Measurements from ENCODE around the gene LLGL2. TPM values are rescaled to one million over a fixed set of nuclear protein-coding genes. Genes with fewer than 3 reads are reported as not detected.
A peak's percentile ranks its signal among the peaks of the same experiment; 100 is the strongest.
"Not testable (repeated sequence)": the region's sequence is repeated elsewhere in the genome, so short reads cannot be mapped to it uniquely, and the experiment has no call there.

LLGL2 gene
- total RNA-seq (5.3 TPM), polyA plus RNA-seq (36.6 TPM)
- long read RNA-seq, donor 1, result 0 reads
- long read RNA-seq, donor 2, result 0 reads
- long read RNA-seq, donor 3, partial matches to known transcripts, result 0 of 1 reads
- long read RNA-seq, donor 3, other reads (novel, unspliced or antisense), result 0 of 1 reads
- long read RNA-seq, donor 4, result 0 reads
- long read RNA-seq, donor 5, result 0 reads
- long read RNA-seq, donor 6, partial matches to known transcripts, result 0 of 2 reads
- long read RNA-seq, donor 6, other reads (novel, unspliced or antisense), result 0 of 2 reads
- long read RNA-seq, donor 7, result 0 reads
- long read RNA-seq, donor 8, result 0 reads
- long read RNA-seq, donor 9, result 0 reads
- long read RNA-seq, donor 10, partial matches to known transcripts, result 0 of 1 reads
- long read RNA-seq, donor 10, other reads (novel, unspliced or antisense), result 0 of 1 reads

- Histone ChIP-seq H3K4me3 (ENCODE audit: low read length in 2 of 2) (peak within 1 kb of the TSS; percentile 53 to 59), H3K27me3 (ENCODE audit: control insufficient read depth in 2 of 2, insufficient read depth in 1 of 2, low read length in 1 of 2) (peaks cover 10 to 24% of the 10 kb centered on the region in 2 donors), H3K27ac (ENCODE audit: low read depth in 1 of 2, low read length in 1 of 2) (peak within 1 kb of the TSS in 1 of 2 donors; percentile 20), H3K9me3 (ENCODE audit: control insufficient read depth in 2 of 2, insufficient read depth in 1 of 2, low read length in 1 of 2) (no peaks in the 10 kb centered on the region), H3K4me1 (ENCODE audit: control insufficient read depth in 2 of 2, insufficient read depth in 2 of 2, low read length in 2 of 2) (peaks cover 4 to 13% of the 10 kb centered on the region in 2 donors), H3K36me3 (ENCODE audit: control insufficient read depth in 2 of 2, insufficient read depth in 2 of 2, low read length in 1 of 2) (peaks cover 16 to 24% of the 10 kb centered on the region in 2 donors)
- DNase-seq (ENCODE audit: low read depth in 6 of 9, low spot score in 9 of 9), result peak; percentile 37 to 95 (median 87)
- WGBS, result under 1% methylated on average over 108 of the region's 108 CpGs
Observed at GRCh38 chr17:75524970-75525805, at the start of gene LLGL2. Gene LLGL2 (plus strand): TSS chr17:75525697. CDS start chr17:75543427, 17,730 bp downstream.

GRCh38 chr17:75475851-75476250 is 49.6 kb upstream of the LLGL2 start:
- Histone ChIP-seq H3K27me3 (ENCODE audit: control insufficient read depth in 2 of 2, insufficient read depth in 1 of 2, low read length in 1 of 2) (no peaks in the 10 kb centered on the region), H3K9me3 (ENCODE audit: control insufficient read depth in 2 of 2, insufficient read depth in 1 of 2, low read length in 1 of 2) (no peaks in the 10 kb centered on the region), H3K4me1 (ENCODE audit: control insufficient read depth in 2 of 2, insufficient read depth in 2 of 2, low read length in 2 of 2) (peaks cover 0 to 15% of the 10 kb centered on the region in 2 donors), H3K36me3 (ENCODE audit: control insufficient read depth in 2 of 2, insufficient read depth in 2 of 2, low read length in 1 of 2) (peaks cover 44 to 63% of the 10 kb centered on the region in 2 donors), H3K4me3 (ENCODE audit: low read length in 2 of 2) (no peak overlapping the region), H3K27ac (ENCODE audit: low read depth in 1 of 2, low read length in 1 of 2) (peak overlapping the region in 1 of 2 donors; percentile 37)
- DNase-seq (ENCODE audit: low read depth in 6 of 9, low spot score in 9 of 9), result no peak
- WGBS, result 94% methylated on average over 3 of the region's 3 CpGs

GRCh38 chr17:75476271-75476671 is 49.2 kb upstream of the LLGL2 start:
- Histone ChIP-seq H3K36me3 (ENCODE audit: control insufficient read depth in 2 of 2, insufficient read depth in 2 of 2, low read length in 1 of 2) (peaks cover 44 to 63% of the 10 kb centered on the region in 2 donors), H3K4me1 (ENCODE audit: control insufficient read depth in 2 of 2, insufficient read depth in 2 of 2, low read length in 2 of 2) (peaks cover 0 to 16% of the 10 kb centered on the region in 2 donors), H3K27me3 (ENCODE audit: control insufficient read depth in 2 of 2, insufficient read depth in 1 of 2, low read length in 1 of 2) (no peaks in the 10 kb centered on the region), H3K27ac (ENCODE audit: low read depth in 1 of 2, low read length in 1 of 2) (no peak overlapping the region), H3K4me3 (ENCODE audit: low read length in 2 of 2) (no peak overlapping the region), H3K9me3 (ENCODE audit: control insufficient read depth in 2 of 2, insufficient read depth in 1 of 2, low read length in 1 of 2) (no peaks in the 10 kb centered on the region)
- WGBS, result 88% methylated on average over 8 of the region's 8 CpGs
- no peak for DNase-seq (ENCODE audit: low read depth in 6 of 9, low spot score in 9 of 9)

- Histone ChIP-seq H3K36me3 (ENCODE audit: control insufficient read depth in 2 of 2, insufficient read depth in 2 of 2, low read length in 1 of 2) (peaks cover 42 to 59% of the 10 kb centered on the region in 2 donors), H3K27ac (ENCODE audit: low read depth in 1 of 2, low read length in 1 of 2) (no peak overlapping the region), H3K9me3 (ENCODE audit: control insufficient read depth in 2 of 2, insufficient read depth in 1 of 2, low read length in 1 of 2) (no peaks in the 10 kb centered on the region), H3K4me1 (ENCODE audit: control insufficient read depth in 2 of 2, insufficient read depth in 2 of 2, low read length in 2 of 2) (peaks cover 0 to 19% of the 10 kb centered on the region in 2 donors), H3K27me3 (ENCODE audit: control insufficient read depth in 2 of 2, insufficient read depth in 1 of 2, low read length in 1 of 2) (no peaks in the 10 kb centered on the region), H3K4me3 (ENCODE audit: low read length in 2 of 2) (no peak overlapping the region)
- WGBS, result 84% methylated on average over 11 of the region's 11 CpGs
- DNase-seq (ENCODE audit: low read depth in 6 of 9, low spot score in 9 of 9), result no peak
Observed at GRCh38 chr17:75476752-75477489, 48.6 kb upstream of the LLGL2 start.

- DNase-seq (ENCODE audit: low read depth in 6 of 9, low spot score in 9 of 9); H3K27me3 ChIP-seq (ENCODE audit: control insufficient read depth in 2 of 2, insufficient read depth in 1 of 2, low read length in 1 of 2); H3K9me3 ChIP-seq (ENCODE audit: control insufficient read depth in 2 of 2, insufficient read depth in 1 of 2, low read length in 1 of 2); H3K4me3 ChIP-seq (ENCODE audit: low read length in 2 of 2); H3K27ac ChIP-seq (ENCODE audit: low read depth in 1 of 2, low read length in 1 of 2): not testable (repeated sequence)
- peaks cover 36 to 54% of the 10 kb centered on the region in 2 donors for H3K36me3 ChIP-seq (ENCODE audit: control insufficient read depth in 2 of 2, insufficient read depth in 2 of 2, low read length in 1 of 2)
- 97% methylated on average over 11 of the region's 11 CpGs for WGBS
- peaks cover 0 to 19% of the 10 kb centered on the region in 2 donors for H3K4me1 ChIP-seq (ENCODE audit: control insufficient read depth in 2 of 2, insufficient read depth in 2 of 2, low read length in 2 of 2)
Observed at GRCh38 chr17:75477490-75477862, 48.0 kb upstream of the LLGL2 start.

- no peak for DNase-seq (ENCODE audit: low read depth in 6 of 9, low spot score in 9 of 9)
- H3K27me3 ChIP-seq (ENCODE audit: control insufficient read depth in 2 of 2, insufficient read depth in 1 of 2, low read length in 1 of 2), result no peaks in the 10 kb centered on the region
- 92% methylated on average over 7 of the region's 7 CpGs for WGBS
- peaks cover 0 to 19% of the 10 kb centered on the region in 2 donors for H3K4me1 ChIP-seq (ENCODE audit: control insufficient read depth in 2 of 2, insufficient read depth in 2 of 2, low read length in 2 of 2)
- H3K9me3 ChIP-seq (ENCODE audit: control insufficient read depth in 2 of 2, insufficient read depth in 1 of 2, low read length in 1 of 2), result no peaks in the 10 kb centered on the region
- H3K4me3 ChIP-seq (ENCODE audit: low read length in 2 of 2), result no peak overlapping the region
- H3K27ac ChIP-seq (ENCODE audit: low read depth in 1 of 2, low read length in 1 of 2), result no peak overlapping the region
- H3K36me3 ChIP-seq (ENCODE audit: control insufficient read depth in 2 of 2, insufficient read depth in 2 of 2, low read length in 1 of 2), result peaks cover 26 to 44% of the 10 kb centered on the region in 2 donors
Observed at GRCh38 chr17:75478508-75478907, 47.0 kb upstream of the LLGL2 start.

GRCh38 chr17:75480281-75480680 is 45.2 kb upstream of the LLGL2 start:
- WGBS, result 96% methylated on average over 6 of the region's 6 CpGs
- peaks cover 0 to 19% of the 10 kb centered on the region in 2 donors for H3K4me1 ChIP-seq (ENCODE audit: control insufficient read depth in 2 of 2, insufficient read depth in 2 of 2, low read length in 2 of 2)
- H3K4me3 ChIP-seq (ENCODE audit: low read length in 2 of 2), result no peak overlapping the region
- H3K36me3 ChIP-seq (ENCODE audit: control insufficient read depth in 2 of 2, insufficient read depth in 2 of 2, low read length in 1 of 2), result peaks cover 18 to 34% of the 10 kb centered on the region in 2 donors
- no peak overlapping the region for H3K27ac ChIP-seq (ENCODE audit: low read depth in 1 of 2, low read length in 1 of 2)
- no peaks in the 10 kb centered on the region for H3K27me3 ChIP-seq (ENCODE audit: control insufficient read depth in 2 of 2, insufficient read depth in 1 of 2, low read length in 1 of 2)
- H3K9me3 ChIP-seq (ENCODE audit: control insufficient read depth in 2 of 2, insufficient read depth in 1 of 2, low read length in 1 of 2), result no peaks in the 10 kb centered on the region
- no peak for DNase-seq (ENCODE audit: low read depth in 6 of 9, low spot score in 9 of 9)

- H3K4me3 ChIP-seq (ENCODE audit: low read length in 2 of 2), result no peak overlapping the region
- peaks cover 14 to 35% of the 10 kb centered on the region in 2 donors for H3K36me3 ChIP-seq (ENCODE audit: control insufficient read depth in 2 of 2, insufficient read depth in 2 of 2, low read length in 1 of 2)
- whole genome bisulfite sequencing, result 96% methylated on average over 13 of the region's 13 CpGs
- no peaks in the 10 kb centered on the region for H3K27me3 ChIP-seq (ENCODE audit: control insufficient read depth in 2 of 2, insufficient read depth in 1 of 2, low read length in 1 of 2)
- no peak overlapping the region for H3K27ac ChIP-seq (ENCODE audit: low read depth in 1 of 2, low read length in 1 of 2)
- H3K4me1 ChIP-seq (ENCODE audit: control insufficient read depth in 2 of 2, insufficient read depth in 2 of 2, low read length in 2 of 2), result peaks cover 0 to 19% of the 10 kb centered on the region in 2 donors
- peaks cover 0 to 3% of the 10 kb centered on the region in 2 donors for H3K9me3 ChIP-seq (ENCODE audit: control insufficient read depth in 2 of 2, insufficient read depth in 1 of 2, low read length in 1 of 2)
- DNase-seq (ENCODE audit: low read depth in 6 of 9, low spot score in 9 of 9), result no peak
Observed at GRCh38 chr17:75481194-75482068, 44.1 kb upstream of the LLGL2 start.
